Measurements from ENCODE around the gene PNPLA6.
A peak's percentile ranks its signal among the peaks of the same experiment; 100 is the strongest.
"Not testable (repeated sequence)": the region's sequence is repeated elsewhere in the genome, so short reads cannot be mapped to it uniquely, and the experiment has no call there.

Gene PNPLA6

DNA sequence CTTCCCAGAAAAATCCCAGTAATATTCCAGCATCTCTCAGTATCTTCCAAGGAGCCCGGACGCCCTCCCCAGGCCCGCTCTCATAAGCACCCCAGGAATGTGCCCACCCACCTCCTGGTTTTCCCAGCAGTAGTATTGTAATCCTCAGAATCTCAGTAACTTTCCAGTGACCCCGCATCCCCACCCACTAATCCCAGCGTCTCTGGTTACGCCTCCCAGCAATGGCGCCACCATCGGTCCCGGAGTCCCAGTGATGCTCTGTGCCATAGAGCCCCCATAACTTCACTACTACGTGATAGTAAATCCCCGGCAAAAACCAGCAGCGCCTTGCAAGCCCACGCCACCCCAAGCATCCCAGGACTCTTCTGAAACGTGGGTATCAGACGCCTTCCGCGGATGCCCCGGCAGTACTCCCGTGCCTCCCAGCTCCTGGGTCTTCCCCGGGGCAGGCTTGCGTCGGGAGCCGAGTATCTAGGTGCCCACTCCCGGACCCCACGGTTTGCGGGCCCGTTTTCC, 928 bp upstream of the PNPLA6 start:
- peak; percentile 25 for DNase-seq

DNA sequence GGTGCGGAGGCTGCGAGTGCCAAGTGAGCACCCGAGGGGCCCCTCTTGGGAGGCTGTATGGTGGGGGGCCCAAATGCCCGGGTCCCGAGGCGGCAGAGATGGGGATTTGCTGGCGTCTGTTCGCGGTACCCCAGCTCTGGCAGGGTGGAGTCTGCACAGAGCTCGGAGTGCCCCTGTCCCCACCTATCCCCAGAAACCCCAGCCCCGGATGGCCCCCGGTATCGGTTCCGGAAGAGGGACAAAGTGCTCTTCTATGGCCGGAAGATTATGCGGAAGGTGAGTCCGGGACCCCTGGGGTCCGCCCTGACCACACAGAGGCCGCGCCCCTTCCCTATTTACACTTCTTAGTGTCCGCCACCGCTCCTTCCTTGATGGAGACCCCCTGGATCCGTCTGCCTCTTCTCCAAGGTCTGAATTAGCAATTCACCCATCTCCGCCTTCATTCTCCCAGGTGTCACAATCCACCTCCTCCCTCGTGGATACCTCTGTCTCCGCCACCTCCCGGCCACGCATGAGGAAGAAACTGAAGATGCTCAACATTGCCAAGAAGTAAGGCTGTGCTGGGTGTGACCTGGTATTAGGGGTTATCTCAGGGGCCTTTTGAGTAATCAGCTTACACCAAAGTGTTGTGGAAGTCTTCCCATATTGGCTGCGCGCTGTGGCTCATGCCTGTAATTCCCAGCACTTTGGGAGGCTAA, 630 bp downstream of the PNPLA6 start:
- no peak for DNase-seq

GRCh38 chr19:7538990-7539389, 3.5 kb downstream of the PNPLA6 start:
- not testable (repeated sequence) for DNase-seq

DNA sequence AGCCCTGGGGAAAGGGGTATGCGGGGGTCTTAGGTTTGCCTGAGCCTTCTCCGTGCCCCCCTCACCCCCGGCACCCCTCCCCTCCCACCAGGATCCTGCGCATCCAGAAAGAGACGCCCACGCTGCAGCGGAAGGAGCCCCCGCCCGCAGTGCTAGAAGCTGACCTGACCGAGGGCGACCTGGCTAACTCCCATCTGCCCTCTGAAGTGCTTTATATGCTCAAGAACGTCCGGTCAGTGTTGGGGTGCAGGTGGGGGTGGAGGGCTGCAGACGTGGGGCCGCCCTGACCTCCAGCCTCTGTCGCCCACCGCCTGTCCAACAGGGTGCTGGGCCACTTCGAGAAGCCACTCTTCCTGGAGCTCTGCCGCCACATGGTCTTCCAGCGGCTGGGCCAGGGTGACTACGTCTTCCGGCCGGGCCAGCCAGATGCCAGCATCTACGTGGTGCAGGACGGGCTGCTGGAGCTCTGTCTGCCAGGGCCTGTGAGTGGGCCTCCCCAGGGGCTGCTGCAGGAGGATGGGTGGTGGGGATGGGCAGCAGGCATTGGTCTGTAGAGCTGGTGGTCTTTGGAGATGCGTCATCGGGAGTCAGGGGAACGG, 4.4 kb downstream of the PNPLA6 start:
- no peak for DNase-seq

DNA sequence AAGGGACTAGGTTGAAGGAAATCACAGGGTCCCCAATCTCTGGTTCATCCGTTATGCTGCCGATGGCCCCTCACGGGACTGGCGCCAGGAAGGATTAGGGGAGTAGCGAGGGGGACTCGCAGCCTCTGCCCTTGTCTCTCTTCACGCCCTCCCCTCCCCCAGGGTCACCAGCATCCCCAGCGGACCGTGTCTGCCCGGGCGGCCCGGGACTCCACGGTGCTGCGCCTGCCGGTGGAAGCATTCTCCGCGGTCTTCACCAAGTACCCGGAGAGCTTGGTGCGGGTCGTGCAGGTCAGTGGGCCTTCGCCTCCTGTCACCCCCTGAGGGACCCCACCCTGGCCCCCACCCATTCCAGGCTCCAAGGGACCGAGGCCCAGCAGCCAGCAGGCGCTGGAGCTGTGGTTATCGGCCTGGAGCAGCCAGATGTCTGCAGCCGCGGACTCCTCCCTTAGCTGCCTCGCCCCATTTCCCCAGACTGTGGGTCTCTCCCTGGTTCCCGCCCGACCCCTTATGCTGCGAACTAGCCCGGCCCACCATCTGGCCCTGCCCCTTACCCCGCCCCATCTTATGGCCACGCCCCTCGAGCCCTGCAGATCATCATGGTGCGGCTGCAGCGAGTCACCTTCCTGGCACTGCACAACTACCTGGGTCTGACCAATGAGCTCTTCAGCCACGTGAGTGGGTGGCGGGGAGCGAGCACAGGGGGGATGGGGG, 5.4 kb downstream of the PNPLA6 start:
- DNase-seq = no peak

DNA sequence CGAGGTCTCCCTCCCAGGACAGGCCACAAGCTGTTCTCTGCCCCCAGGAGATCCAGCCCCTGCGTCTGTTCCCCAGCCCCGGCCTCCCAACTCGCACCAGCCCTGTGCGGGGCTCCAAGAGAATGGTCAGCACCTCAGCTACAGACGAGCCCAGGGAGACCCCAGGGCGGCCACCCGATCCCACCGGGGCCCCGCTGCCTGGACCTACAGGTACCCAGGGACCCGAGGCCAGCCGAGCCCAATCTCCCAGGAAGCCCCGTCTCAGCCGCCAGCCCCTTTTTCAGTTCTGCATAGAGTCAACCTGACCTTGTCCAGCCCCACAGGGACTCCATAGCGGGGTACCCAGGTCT, 5.9 kb downstream of the PNPLA6 start:
- DNase-seq = no peak

- no peak for DNase-seq
Measured at GRCh38 chr19:7541828-7542443, 6.4 kb downstream of the PNPLA6 start.

DNA sequence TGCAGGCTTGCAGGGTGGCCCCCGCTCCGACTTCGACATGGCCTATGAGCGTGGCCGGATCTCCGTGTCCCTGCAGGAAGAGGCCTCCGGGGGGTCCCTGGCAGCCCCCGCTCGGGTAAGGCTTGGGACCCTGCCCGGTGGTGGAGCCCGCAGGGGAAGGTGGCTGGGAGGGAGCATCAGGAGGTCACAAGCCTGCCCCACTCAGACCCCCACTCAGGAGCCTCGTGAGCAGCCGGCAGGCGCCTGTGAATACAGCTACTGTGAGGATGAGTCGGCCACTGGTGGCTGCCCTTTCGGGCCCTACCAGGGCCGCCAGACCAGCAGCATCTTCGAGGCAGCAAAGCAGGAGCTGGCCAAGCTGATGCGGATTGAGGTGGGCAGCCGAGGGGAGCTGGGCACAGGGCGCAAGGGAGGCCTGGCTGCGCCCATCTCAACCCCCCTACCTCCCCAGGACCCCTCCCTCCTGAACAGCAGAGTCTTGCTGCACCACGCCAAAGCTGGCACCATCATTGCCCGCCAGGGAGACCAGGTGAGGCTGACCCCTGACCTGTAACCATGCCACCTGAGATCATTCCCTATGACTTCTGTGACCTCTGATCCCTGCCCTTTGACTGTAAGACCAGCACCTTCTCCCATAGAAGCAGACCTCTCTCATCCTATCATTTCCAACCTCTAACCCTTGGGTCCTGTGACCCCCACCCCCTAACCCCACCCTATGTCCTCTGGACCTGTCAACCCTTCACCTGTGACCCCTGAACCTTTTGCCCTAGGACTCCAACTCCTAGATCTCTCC, 7.2 kb downstream of the PNPLA6 start:
- DNase-seq = no peak

GRCh38 chr19:7544626-7545025, 9.1 kb downstream of the PNPLA6 start:
- DNase-seq = no peak

DNA sequence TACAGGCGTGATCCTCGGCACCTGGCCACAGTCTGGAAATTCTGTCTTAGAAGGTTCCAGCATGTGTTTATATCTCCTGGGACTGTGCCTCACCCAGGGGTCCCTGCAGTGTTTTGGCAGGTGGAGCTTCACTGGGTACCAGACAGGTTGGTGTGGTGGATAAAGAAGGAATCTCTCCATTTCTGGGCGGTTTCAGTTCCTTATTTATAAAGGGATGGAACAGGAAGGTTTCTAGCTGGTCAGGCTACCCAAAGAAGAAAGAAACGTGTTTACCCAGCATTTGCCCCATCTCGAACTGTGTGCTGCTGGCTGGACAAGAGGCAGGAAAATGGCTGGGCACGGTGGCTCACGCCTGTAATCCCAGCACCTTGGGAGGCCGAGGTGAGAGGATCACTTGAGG, 9.8 kb downstream of the PNPLA6 start:
- no peak for DNase-seq

DNA sequence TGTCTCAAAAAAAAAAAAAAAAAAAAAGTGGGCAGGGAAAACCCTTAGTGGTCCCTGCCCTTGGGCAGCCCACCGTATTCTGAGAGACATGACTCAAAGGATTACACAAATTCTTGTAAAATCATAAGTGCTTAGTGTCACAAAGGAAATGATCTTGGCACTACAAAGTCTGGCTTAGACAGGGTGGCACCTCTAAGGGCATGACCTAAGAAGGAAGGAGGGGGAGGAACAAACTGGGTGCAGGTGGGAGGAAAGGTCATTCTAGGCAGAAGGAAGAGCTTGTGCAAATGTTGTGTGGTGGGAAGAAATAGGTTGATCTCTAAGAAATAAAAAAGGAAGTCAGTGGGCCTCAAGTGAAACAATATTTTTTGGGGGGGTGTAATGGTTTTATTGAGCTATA, 10.4 kb downstream of the PNPLA6 start:
- DNase-seq = no peak

DNA sequence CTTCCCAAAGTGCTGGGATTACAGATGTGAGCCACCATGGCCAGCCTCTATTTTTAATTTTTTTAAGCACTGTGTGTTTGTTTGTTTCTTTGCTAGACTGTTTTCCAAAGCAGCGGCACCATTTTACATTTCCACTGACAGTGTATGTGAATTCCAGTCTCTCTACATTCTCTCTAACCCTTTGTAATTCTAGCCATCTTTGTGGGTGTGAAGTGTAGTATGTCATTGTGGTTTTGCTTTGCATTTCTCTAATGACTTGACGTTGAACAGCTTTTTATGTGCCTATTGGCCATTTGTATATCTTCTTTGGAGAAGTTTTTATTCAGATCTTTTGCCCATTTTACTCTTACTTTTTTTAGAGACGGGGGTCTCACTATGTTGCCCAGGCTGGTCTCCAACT, 11.6 kb downstream of the PNPLA6 start:
- no peak for DNase-seq

DNA sequence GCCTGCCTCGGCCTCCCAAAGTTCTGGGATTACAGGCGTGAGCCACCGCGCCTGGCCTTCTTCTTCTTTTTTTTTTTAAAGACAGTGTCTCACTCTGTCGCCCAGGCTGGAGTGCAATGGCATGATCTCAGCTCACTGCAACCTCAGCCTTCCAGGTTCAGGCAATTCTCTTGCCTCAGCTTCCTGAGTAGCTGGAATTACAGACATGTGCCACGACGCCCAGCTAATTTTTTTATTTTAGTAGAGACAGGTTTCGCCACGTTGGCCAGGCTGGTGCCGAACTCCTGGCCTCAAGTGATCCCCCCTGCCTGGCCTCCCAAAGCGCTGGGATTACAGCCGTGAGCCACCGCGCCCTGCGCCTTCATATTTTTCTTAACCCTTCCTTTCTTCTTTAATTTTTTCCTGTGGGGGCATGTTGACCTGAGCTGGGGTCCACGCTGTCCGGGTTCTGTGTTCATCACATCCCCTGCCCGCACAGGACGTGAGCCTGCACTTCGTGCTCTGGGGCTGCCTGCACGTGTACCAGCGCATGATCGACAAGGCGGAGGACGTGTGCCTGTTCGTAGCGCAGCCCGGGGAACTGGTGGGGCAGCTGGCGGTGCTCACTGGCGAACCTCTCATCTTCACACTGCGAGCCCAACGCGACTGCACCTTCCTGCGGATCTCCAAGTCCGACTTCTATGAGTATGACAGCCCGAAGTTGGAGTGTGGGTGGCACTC, 14.1 kb downstream of the PNPLA6 start:
- no peak for DNase-seq

GRCh38 chr19:7550169-7550770, 14.8 kb downstream of the PNPLA6 start:
- no peak for DNase-seq

DNA sequence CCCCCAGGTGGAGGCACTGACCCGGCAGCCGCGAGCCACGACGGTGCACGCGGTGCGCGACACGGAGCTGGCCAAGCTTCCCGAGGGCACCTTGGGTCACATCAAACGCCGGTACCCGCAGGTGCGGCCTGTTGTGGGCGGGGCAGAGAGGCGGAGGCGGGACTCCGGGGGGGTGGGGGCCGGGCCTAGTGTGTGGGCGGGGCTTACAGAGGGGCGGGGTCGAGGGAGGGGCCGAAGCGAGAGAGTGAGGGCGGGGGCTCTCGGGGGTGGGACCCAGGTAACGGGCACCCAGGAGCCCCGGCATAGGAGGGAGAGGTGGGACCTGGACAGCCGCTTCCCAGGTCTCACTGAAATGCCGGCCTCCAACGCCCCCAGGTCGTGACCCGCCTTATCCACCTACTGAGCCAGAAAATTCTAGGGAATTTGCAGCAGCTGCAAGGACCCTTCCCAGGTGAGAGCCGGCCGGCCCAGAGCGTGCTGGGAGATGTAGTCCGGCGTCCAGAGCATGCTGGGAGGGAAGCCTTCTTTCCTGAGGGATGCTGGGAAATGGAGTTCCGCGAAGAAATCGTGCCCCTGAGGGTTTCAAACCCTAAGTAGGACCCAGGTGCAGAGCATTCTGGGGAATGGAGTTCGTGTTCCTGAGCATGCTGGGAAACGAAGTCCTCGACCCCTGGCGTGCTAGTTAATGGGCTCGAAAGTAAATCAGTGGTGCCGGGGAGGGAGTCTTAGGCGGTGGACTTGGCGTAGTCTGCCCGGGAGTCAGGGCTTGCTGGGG, 15.7 kb downstream of the PNPLA6 start:
- DNase-seq = no peak

DNA sequence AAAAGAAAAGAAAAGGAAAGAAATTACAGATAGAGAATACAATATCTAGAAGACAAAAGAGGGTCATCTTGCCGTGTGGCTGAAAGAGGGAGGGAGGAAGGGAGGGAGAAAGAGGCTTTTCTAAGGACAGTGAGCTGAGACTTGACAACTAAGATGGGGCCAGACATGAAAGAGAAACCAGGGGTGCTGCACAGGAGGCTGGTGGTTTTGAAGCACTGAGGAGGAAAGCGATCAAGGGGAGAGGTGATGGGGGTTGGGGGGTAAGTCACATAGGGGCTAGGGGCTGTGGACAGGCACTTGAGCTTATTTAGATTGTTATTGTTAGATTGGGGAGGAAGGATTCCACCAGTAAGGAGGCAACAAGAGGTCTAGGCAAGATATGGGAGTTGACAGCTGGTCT, 17.3 kb downstream of the PNPLA6 start:
- no peak for DNase-seq

GRCh38 chr19:7554565-7554964, 19.0 kb downstream of the PNPLA6 start:
- no peak for DNase-seq

GRCh38 chr19:7554990-7555864, 19.7 kb downstream of the PNPLA6 start:
- DNase-seq = no peak

DNA sequence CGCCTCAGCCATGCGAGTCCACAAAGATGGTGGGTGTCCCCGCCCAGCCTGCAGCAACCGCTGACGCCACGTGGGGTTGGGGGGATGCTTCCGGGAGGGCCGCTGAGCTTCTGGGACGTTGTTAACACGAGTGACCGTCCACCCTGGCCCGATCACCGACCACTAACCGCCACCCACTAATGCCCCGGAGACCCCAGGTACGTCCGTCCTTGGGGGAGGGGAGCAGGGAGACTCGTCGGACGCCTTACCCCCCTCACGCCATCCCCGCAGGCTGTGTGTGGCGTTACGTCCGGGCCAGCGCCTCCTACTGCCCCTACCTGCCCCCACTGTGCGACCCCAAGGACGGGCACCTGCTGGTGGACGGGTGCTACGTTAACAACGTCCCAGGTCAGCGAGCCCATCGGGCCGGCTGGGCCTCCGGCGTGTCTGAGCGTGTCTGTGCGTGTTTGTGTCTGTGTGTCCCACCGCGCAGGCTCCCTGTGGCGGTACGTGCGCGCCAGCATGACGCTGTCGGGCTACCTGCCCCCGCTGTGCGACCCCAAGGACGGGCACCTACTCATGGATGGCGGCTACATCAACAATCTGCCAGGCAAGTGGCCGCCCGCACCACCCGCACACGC, 21.3 kb downstream of the PNPLA6 start:
- DNase-seq = no peak
